GM19025 (cell line): ENCODE measurements around the gene NUDT15.

Experiments
- ATAC-seq: cut with Tn5 transposase; IDR thresholded peaks from one replicate; pipeline ENCODE4 v1.9.1; 2021; ENCODE audit warnings: mild to moderate bottlenecking, low read depth, moderate library complexity; ENCODE audit not compliant: unreplicated experiment

The NUDT15 gene

GRCh38 chr13:48094781-48095502 lies 57.4 kb downstream of the NUDT15 start, which contains the start of gene MED4:
Gene MED4 (minus strand): TSS chr13:48095104. CDS start chr13:48095078, 26 bp downstream.
- peak; percentile 93 for ATAC-seq

GRCh38 chr13:48096670-48097069 lies 59.1 kb downstream of the NUDT15 start:
- ATAC-seq = no peak
